ENCODE results near the gene UMPS. TPM values are rescaled to one million over a fixed set of nuclear protein-coding genes. Genes with fewer than 3 reads are reported as not detected.
A peak's percentile ranks its signal among the peaks of the same experiment; 100 is the strongest.

The UMPS gene
- total and polyA plus RNA-seq, 2 donors (not counting 1 experiment from before 2014, with no cell fraction given), result 6.6 to 21.4 TPM

- intact Hi-C loops (cut with micrococcal nuclease), result no loop called here
- H3K4me2 ChIP-seq (replicated peaks; ENCODE audit: low read depth, low read length, poor library complexity, severe bottlenecking), result no peak overlapping the region
- no peaks in the 10 kb centered on the region for H3K4me1 Mint-ChIP-seq
- no peaks in the 10 kb centered on the region for H3K9me3 ChIP-seq (ENCODE audit: control extremely low read depth in 1 of 3, control insufficient read depth in 2 of 3, insufficient read depth in 1 of 3, low read length in 2 of 3)
- peaks cover 29% of the 10 kb centered on the region for H3K27me3 Mint-ChIP-seq
- DNase-seq, result no peak
- POLR2A ChIA-PET, result no interaction called here
- H3K9ac ChIP-seq (ENCODE audit: low read length), result no peak overlapping the region
- no peaks in the 10 kb centered on the region for H3K4me1 ChIP-seq (ENCODE audit: control insufficient read depth in 2 of 2, insufficient read depth in 2 of 2, low read length in 2 of 2)
- TF ChIP-seq, protein P1, sequence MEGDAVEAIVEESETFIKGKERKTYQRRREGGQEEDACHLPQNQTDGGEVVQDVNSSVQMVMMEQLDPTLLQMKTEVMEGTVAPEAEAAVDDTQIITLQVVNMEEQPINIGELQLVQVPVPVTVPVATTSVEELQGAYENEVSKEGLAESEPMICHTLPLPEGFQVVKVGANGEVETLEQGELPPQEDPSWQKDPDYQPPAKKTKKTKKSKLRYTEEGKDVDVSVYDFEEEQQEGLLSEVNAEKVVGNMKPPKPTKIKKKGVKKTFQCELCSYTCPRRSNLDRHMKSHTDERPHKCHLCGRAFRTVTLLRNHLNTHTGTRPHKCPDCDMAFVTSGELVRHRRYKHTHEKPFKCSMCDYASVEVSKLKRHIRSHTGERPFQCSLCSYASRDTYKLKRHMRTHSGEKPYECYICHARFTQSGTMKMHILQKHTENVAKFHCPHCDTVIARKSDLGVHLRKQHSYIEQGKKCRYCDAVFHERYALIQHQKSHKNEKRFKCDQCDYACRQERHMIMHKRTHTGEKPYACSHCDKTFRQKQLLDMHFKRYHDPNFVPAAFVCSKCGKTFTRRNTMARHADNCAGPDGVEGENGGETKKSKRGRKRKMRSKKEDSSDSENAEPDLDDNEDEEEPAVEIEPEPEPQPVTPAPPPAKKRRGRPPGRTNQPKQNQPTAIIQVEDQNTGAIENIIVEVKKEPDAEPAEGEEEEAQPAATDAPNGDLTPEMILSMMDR (IDR thresholded peaks at IDR 0.05), result no peak
- TF ChIP-seq EZH2 (IDR thresholded peaks at IDR 0.05; ENCODE audit: borderline replicate concordance, insufficient read depth, low read depth, low read length, poor library complexity, severe bottlenecking), result no peak
- peak overlapping the region; percentile 28 for H2AFZ ChIP-seq (ENCODE audit: insufficient read depth, low read depth, low read length, poor library complexity, severe bottlenecking)
- H3K27ac Mint-ChIP-seq, result no peak overlapping the region
- H3K4me3 Mint-ChIP-seq, result no peak overlapping the region
- no peaks in the 10 kb centered on the region for H4K20me1 ChIP-seq (ENCODE audit: control insufficient read depth, insufficient read depth, low read length, poor library complexity, severe bottlenecking)
- H3K4me3 ChIP-seq (ENCODE audit: control extremely low read depth in 1 of 5, extremely low read depth in 1 of 5, insufficient read depth in 1 of 5, low read depth in 2 of 5, low read length in 4 of 5), result no peak overlapping the region
- no peak for ATAC-seq (ENCODE audit: low read depth)
- no peaks in the 10 kb centered on the region for H3K79me2 ChIP-seq (ENCODE audit: control insufficient read depth, insufficient read depth, low read length)
- no peak overlapping the region for H3K27ac ChIP-seq (ENCODE audit: low read length in 2 of 2)
- CTCF ChIA-PET, result interaction anchor here (3.2 kb wide), 1 partner anchor 19 kb away, joined by 13 read pairs; no protein-coding TSS in a partner anchor
- H3K9me3 Mint-ChIP-seq (ENCODE audit: insufficient read depth), result no peaks in the 10 kb centered on the region
- H3K36me3 ChIP-seq (replicated peaks in 1 of 2; ENCODE audit: control extremely low read depth in 1 of 2, control insufficient read depth in 1 of 2, extremely low read depth in 1 of 2, insufficient read depth in 2 of 2, low read length in 1 of 2), result no peaks in the 10 kb centered on the region
- 100% methylated on average over 1 of the region's 8 CpGs for WGBS (ENCODE audit: insufficient coverage)
- no peaks in the 10 kb centered on the region for H3K27me3 ChIP-seq (replicated peaks in 1 of 4; ENCODE audit: control extremely low read depth in 1 of 4, control insufficient read depth in 3 of 4, insufficient read depth in 4 of 4, low read length in 3 of 4)
Observed at GRCh38 chr3:124780356-124780755, 50.1 kb downstream of the UMPS start.

DNA sequence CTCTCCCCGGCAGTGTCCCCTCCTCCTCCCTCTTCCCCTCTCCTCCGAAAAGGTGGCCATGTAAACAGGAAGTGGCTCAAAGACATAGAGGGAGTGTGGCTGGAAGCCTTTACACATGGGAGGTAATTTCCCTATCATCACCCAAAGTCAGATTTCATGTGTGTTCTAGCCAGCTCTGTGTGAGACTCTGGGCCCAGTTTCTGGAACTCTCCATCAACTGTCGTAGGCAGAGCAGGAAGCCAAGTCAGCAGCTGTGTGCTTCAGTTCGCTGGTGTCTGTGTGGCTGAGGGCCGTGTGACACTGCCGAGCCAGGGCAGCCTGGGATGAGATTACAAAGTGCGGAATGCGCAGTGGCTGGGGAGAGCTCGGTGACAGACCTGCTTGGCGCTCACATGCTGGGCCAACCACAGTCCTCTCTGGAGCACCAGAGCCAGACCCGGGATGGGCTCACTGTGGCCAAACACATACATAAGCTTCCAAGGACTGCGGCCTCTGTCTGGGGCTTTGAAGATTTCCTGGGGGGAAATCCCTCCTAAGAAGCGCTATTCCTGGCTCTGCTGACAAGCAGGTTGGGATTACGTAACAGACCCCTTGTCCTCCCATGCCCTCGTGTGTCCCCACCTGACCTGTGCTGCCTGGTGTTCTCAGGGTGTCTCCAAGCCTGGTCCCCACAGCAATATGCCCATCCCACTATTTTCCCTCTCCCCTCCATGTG is 50.7 kb downstream of the UMPS start:
- no peaks in the 10 kb centered on the region for H3K9me3 ChIP-seq (ENCODE audit: control extremely low read depth in 1 of 3, control insufficient read depth in 2 of 3, insufficient read depth in 1 of 3, low read length in 2 of 3)
- H3K4me3 ChIP-seq (ENCODE audit: control extremely low read depth in 1 of 5, extremely low read depth in 1 of 5, insufficient read depth in 1 of 5, low read depth in 2 of 5, low read length in 4 of 5), result no peak overlapping the region
- H4K20me1 ChIP-seq (ENCODE audit: control insufficient read depth, insufficient read depth, low read length, poor library complexity, severe bottlenecking), result no peaks in the 10 kb centered on the region
- no peaks in the 10 kb centered on the region for H3K27me3 ChIP-seq (replicated peaks in 1 of 4; ENCODE audit: control extremely low read depth in 1 of 4, control insufficient read depth in 3 of 4, insufficient read depth in 4 of 4, low read length in 3 of 4)
- TF ChIP-seq, protein P1 (IDR thresholded peaks at IDR 0.05), result no peak
- TF ChIP-seq EZH2 (IDR thresholded peaks at IDR 0.05; ENCODE audit: borderline replicate concordance, insufficient read depth, low read depth, low read length, poor library complexity, severe bottlenecking), result no peak
- H3K27ac ChIP-seq (ENCODE audit: low read length in 2 of 2), result no peak overlapping the region
- H3K27me3 Mint-ChIP-seq, result peaks cover 29% of the 10 kb centered on the region
- ChIA-PET POLR2A (no interaction called here), CTCF (interaction anchor here (3.2 kb wide), 1 partner anchor 20 kb away, joined by 13 read pairs; no protein-coding TSS in a partner anchor)
- no peak overlapping the region for H3K4me2 ChIP-seq (replicated peaks; ENCODE audit: low read depth, low read length, poor library complexity, severe bottlenecking)
- H3K4me1 ChIP-seq (ENCODE audit: control insufficient read depth in 2 of 2, insufficient read depth in 2 of 2, low read length in 2 of 2), result no peaks in the 10 kb centered on the region
- peak overlapping the region; percentile 28 for H2AFZ ChIP-seq (ENCODE audit: insufficient read depth, low read depth, low read length, poor library complexity, severe bottlenecking)
- no peaks in the 10 kb centered on the region for H3K79me2 ChIP-seq (ENCODE audit: control insufficient read depth, insufficient read depth, low read length)
- no peak for ATAC-seq (ENCODE audit: low read depth)
- H3K4me1 Mint-ChIP-seq, result no peaks in the 10 kb centered on the region
- no peak overlapping the region for H3K27ac Mint-ChIP-seq
- no peaks in the 10 kb centered on the region for H3K9me3 Mint-ChIP-seq (ENCODE audit: insufficient read depth)
- intact Hi-C loops (cut with micrococcal nuclease), result no loop called here
- no peak overlapping the region for H3K9ac ChIP-seq (ENCODE audit: low read length)
- H3K36me3 ChIP-seq (replicated peaks in 1 of 2; ENCODE audit: control extremely low read depth in 1 of 2, control insufficient read depth in 1 of 2, extremely low read depth in 1 of 2, insufficient read depth in 2 of 2, low read length in 1 of 2), result no peaks in the 10 kb centered on the region
- H3K4me3 Mint-ChIP-seq, result no peak overlapping the region
- DNase-seq, result no peak
- 56% methylated on average over 12 of the region's 15 CpGs for WGBS (ENCODE audit: insufficient coverage)
